COLO668 (cell line): Measurements from ENCODE around the gene MMP1.

ENCODE experiments used
- DNase-seq: peaks from one replicate; lab custom pipeline; 2025; ENCODE audit not compliant: unreplicated experiment; lab: John Stamatoyannopoulos, UW

MMP1 gene

GRCh38 chr11:102761646-102762238 lies 36.2 kb downstream of the MMP1 start:
- no peak for DNase-seq

GRCh38 chr11:102760344-102761035 lies 37.5 kb downstream of the MMP1 start:
- DNase-seq: no peak

DNA sequence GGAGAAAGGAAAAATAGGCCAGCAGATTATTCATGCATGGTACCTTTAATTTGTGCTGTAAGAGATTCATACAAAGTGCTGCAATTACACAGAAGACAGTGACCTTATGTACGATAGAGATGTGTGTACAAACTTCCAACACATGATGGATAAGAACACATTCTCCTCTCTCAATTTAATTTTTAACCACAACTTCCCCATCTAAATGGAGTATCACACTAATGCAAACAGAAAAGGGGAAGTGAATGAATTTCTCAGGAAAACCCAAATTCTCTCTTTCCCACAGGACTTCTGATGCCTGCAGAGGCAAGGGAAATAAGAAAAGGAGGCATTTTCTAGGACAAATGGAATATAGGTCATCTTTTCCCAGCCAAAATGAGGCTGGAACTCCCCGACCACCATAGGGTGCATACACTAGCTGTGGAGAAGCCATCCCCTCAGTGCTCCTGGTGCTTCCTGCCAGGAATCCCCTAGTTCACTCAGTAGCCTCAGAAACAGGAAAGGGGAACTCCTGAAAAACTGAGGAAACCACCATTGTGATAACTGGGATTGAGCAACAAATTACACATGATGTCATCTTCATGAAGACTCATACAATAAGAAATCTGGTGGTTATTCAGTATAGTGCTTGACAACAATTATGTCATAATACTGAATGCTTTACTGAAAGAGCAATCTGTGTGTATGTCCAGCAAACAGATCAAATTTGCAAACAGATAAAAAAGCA lies 40.0 kb downstream of the MMP1 start:
- no peak for DNase-seq

- DNase-seq: no peak
Measured at GRCh38 chr11:102753267-102753666, 44.7 kb downstream of the MMP1 start.

- no peak for DNase-seq
Measured at GRCh38 chr11:102751673-102752072, 46.3 kb downstream of the MMP1 start.

- DNase-seq: no peak
Measured at GRCh38 chr11:102749101-102749722, 48.7 kb downstream of the MMP1 start.

- peak; percentile 20 for DNase-seq
Measured at GRCh38 chr11:102746746-102747578, 51.0 kb downstream of the MMP1 start.
